HEK293 (cell line): ENCODE data around the gene BMP5.
A peak's percentile ranks its signal among the peaks of the same experiment; 100 is the strongest.

Experiments
- CTCF ChIA-PET: fragments of 350-600 bp; formaldehyde crosslinking; extraction: SDS; loops from one replicate; lab custom pipeline; 2021; ENCODE audit warnings: antibody characterized with exemption; lab: Yijun Ruan, JAX
- POLR2A ChIA-PET: fragments of 300-600 bp; formaldehyde crosslinking; extraction: SDS; loops from one replicate; lab custom pipeline; 2020; ENCODE audit warnings: antibody characterized with exemption, inconsistent platforms; lab: Yijun Ruan, JAX
- H3K27ac ChIP-seq: fragments of 200-500 bp; sonication (Bioruptor generic); 2 replicates; pipeline ENCODE4 v1.5.1; 2014; ENCODE audit warnings: low read depth, low read length, control low read depth, inconsistent platforms; ENCODE audit errors: extremely low read depth
- H3K36me3 ChIP-seq, 2 experiments: fragments of 200-500 bp in 1 of 2; sonication (Bioruptor generic) in 1 of 2; 1 replicate in 1 of 2; 2 replicates in 1 of 2; pipeline ENCODE4 v1.5.1; 2014 to 2017; ENCODE audit warnings: inconsistent platforms in 2 of 2, low read length in 2 of 2; ENCODE audit not compliant: control insufficient read depth in 2 of 2, insufficient read depth in 1 of 2
- H3K4me1 ChIP-seq: fragments of 200-500 bp; sonication (Bioruptor generic); 2 replicates; pipeline ENCODE4 v1.5.1; 2014; ENCODE audit warnings: mild to moderate bottlenecking, low read length, inconsistent platforms; ENCODE audit not compliant: control insufficient read depth, insufficient read depth
- H3K4me3 ChIP-seq: 2 replicates; pipeline ENCODE4 v1.5.1; 2011; ENCODE audit warnings: low read depth, mild to moderate bottlenecking, control low read depth, low read length, moderate library complexity
- H3K9me3 ChIP-seq: fragments of 200-500 bp; sonication (Bioruptor generic); 2 replicates; pipeline ENCODE4 v1.5.1; 2014; ENCODE audit warnings: low read depth, low read length, inconsistent platforms; ENCODE audit not compliant: control insufficient read depth, insufficient read depth
- GLIS1 ChIP-seq: fragments of 450-650 bp; formaldehyde crosslinking; IDR thresholded peaks from 2 replicates; pipeline ENCODE4 v1.5.1; 2016; ENCODE audit warnings: missing biosample characterization, missing genetic modification characterization
- KLF1 ChIP-seq: fragments of 450-650 bp; formaldehyde crosslinking; IDR thresholded peaks from 2 replicates; pipeline ENCODE4 v1.5.1; 2016; ENCODE audit warnings: missing biosample characterization, missing genetic modification characterization
- OSR2 ChIP-seq: fragments of 450-650 bp; formaldehyde crosslinking; IDR thresholded peaks from 2 replicates; pipeline ENCODE4 v1.5.1; 2016; ENCODE audit warnings: missing biosample characterization, missing genetic modification characterization
- ZFHX2 ChIP-seq: fragments of 450-650 bp; formaldehyde crosslinking; conservative IDR thresholded peaks from 2 replicates; pipeline ENCODE4 v1.5.1; 2016; ENCODE audit warnings: missing biosample characterization, missing genetic modification characterization
- ZFP69B ChIP-seq: fragments of 450-650 bp; formaldehyde crosslinking; IDR thresholded peaks from 2 replicates; pipeline ENCODE4 v1.5.1; 2016; ENCODE audit warnings: missing biosample characterization, missing genetic modification characterization
- ZNF324 ChIP-seq: fragments of 450-650 bp; formaldehyde crosslinking; IDR thresholded peaks from 2 replicates; pipeline ENCODE4 v1.5.1; 2016; ENCODE audit warnings: missing biosample characterization, missing genetic modification characterization
- ZNF341 ChIP-seq: fragments of 450-650 bp; formaldehyde crosslinking; IDR thresholded peaks from 2 replicates; pipeline ENCODE4; 2016; ENCODE audit warnings: low read depth, missing biosample characterization, missing genetic modification characterization
- ZNF394 ChIP-seq: fragments of 450-650 bp; formaldehyde crosslinking; IDR thresholded peaks from 2 replicates; pipeline ENCODE4 v1.5.1; 2016; ENCODE audit warnings: missing biosample characterization, missing genetic modification characterization, mild to moderate bottlenecking, moderate library complexity, borderline replicate concordance
- ZNF404 ChIP-seq: fragments of 450-650 bp; formaldehyde crosslinking; IDR thresholded peaks from 2 replicates; pipeline ENCODE4 v1.5.1; 2017; ENCODE audit warnings: missing biosample characterization, missing genetic modification characterization
- ZNF664 ChIP-seq: fragments of 450-650 bp; formaldehyde crosslinking; IDR thresholded peaks from 2 replicates; pipeline ENCODE4 v1.5.1; 2016; ENCODE audit warnings: missing biosample characterization, missing genetic modification characterization
- ZNF670 ChIP-seq: fragments of 450-650 bp; formaldehyde crosslinking; IDR thresholded peaks from 2 replicates; pipeline ENCODE4 v1.5.1; 2016; ENCODE audit warnings: missing biosample characterization, missing genetic modification characterization, low read depth
- ZNF677 ChIP-seq: fragments of 450-650 bp; IDR thresholded peaks from 2 replicates; pipeline ENCODE4 v1.5.0; 2018; ENCODE audit warnings: missing biosample characterization, mild to moderate bottlenecking, missing genetic modification characterization, moderate library complexity
- ZNF707 ChIP-seq: fragments of 450-650 bp; formaldehyde crosslinking; IDR thresholded peaks from 2 replicates; pipeline ENCODE4 v1.5.1; 2016; ENCODE audit warnings: missing biosample characterization, missing genetic modification characterization
- ZNF785 ChIP-seq: fragments of 450-650 bp; formaldehyde crosslinking; IDR thresholded peaks from 2 replicates; pipeline ENCODE4 v1.5.1; 2016; ENCODE audit warnings: missing biosample characterization, missing genetic modification characterization
- ZSCAN30 ChIP-seq: fragments of 450-650 bp; IDR thresholded peaks from 2 replicates; pipeline ENCODE4 v1.5.1; 2018; ENCODE audit warnings: missing biosample characterization, mild to moderate bottlenecking, missing genetic modification characterization, moderate library complexity
- TF ChIP-seq, protein P1 (sequence below): fragments of 450-650 bp; formaldehyde crosslinking; IDR thresholded peaks from 2 replicates; pipeline ENCODE4 v1.5.1; 2017; ENCODE audit warnings: missing biosample characterization, missing genetic modification characterization
- TF ChIP-seq, protein P2 (sequence below): fragments of 450-650 bp; formaldehyde crosslinking; IDR thresholded peaks from 2 replicates; pipeline ENCODE4 v1.5.1; 2017; ENCODE audit warnings: missing biosample characterization, missing genetic modification characterization
- TF ChIP-seq, protein P3 (sequence below): fragments of 450-650 bp; formaldehyde crosslinking; IDR thresholded peaks from 2 replicates; pipeline ENCODE4 v1.5.1; 2017; ENCODE audit warnings: missing biosample characterization, missing genetic modification characterization
- TF ChIP-seq, protein P4 (sequence below): fragments of 450-650 bp; formaldehyde crosslinking; IDR thresholded peaks from 2 replicates; pipeline ENCODE4 v1.5.1; 2016; ENCODE audit warnings: missing biosample characterization, missing genetic modification characterization
- TF ChIP-seq, protein P5 (sequence below): fragments of 450-650 bp; formaldehyde crosslinking; IDR thresholded peaks from 2 replicates; pipeline ENCODE4 v1.5.1; 2017; ENCODE audit warnings: missing biosample characterization, mild to moderate bottlenecking, missing genetic modification characterization, moderate library complexity
- TF ChIP-seq, protein P6 (sequence below): fragments of 450-650 bp; formaldehyde crosslinking; IDR thresholded peaks from 2 replicates; pipeline ENCODE4 v1.5.1; 2017; ENCODE audit warnings: missing biosample characterization, missing genetic modification characterization
- TF ChIP-seq, protein P7 (sequence below): fragments of 450-650 bp; formaldehyde crosslinking; IDR thresholded peaks from 2 replicates; pipeline ENCODE4 v1.5.1; 2016; ENCODE audit warnings: missing biosample characterization, missing genetic modification characterization

The BMP5 gene

DNA sequence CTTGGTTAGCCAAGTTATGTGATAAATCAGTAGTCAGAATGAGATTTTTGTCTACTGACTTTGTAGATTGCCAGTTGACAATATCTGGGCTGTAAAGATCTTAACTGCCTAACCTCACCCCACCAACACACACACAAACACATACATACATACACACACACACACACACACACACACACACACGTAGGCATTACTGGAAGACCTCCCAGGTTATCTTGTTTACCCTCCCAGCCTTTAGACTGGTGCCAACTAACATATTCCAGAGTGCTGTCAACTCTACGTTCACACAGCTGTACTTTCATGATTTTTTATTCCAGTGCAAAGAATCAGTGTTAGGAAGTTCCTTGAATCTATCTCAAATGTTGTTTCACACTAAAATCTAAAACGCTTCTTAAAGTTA lies 38.9 kb downstream of the BMP5 start:
- H3K36me3 ChIP-seq: no peaks in the 10 kb centered on the region
- no peak overlapping the region for H3K4me3 ChIP-seq
- TF ChIP-seq, protein P1, sequence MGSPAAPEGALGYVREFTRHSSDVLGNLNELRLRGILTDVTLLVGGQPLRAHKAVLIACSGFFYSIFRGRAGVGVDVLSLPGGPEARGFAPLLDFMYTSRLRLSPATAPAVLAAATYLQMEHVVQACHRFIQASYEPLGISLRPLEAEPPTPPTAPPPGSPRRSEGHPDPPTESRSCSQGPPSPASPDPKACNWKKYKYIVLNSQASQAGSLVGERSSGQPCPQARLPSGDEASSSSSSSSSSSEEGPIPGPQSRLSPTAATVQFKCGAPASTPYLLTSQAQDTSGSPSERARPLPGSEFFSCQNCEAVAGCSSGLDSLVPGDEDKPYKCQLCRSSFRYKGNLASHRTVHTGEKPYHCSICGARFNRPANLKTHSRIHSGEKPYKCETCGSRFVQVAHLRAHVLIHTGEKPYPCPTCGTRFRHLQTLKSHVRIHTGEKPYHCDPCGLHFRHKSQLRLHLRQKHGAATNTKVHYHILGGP (tag by site-specific recombination): 0 out of 2 replicates have a peak, but pooled peaks have one; percentile 12
- TF ChIP-seq ZNF785 (tag by site-specific recombination) (no peak), ZNF670 (no peak), GLIS1 (tag by site-specific recombination) (peak; percentile 45; the same call in 1 of the 2 replicates), ZNF341 (tag by site-specific recombination) (no peak), ZFHX2 (tag by site-specific recombination) (peak; percentile 51), ZSCAN30 (tag by site-specific recombination) (no peak), KLF1 (tag by site-specific recombination) (no peak)
- TF ChIP-seq, protein P2, sequence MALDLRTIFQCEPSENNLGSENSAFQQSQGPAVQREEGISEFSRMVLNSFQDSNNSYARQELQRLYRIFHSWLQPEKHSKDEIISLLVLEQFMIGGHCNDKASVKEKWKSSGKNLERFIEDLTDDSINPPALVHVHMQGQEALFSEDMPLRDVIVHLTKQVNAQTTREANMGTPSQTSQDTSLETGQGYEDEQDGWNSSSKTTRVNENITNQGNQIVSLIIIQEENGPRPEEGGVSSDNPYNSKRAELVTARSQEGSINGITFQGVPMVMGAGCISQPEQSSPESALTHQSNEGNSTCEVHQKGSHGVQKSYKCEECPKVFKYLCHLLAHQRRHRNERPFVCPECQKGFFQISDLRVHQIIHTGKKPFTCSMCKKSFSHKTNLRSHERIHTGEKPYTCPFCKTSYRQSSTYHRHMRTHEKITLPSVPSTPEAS (tag by site-specific recombination): peak; percentile 87
- TF ChIP-seq, protein P3, sequence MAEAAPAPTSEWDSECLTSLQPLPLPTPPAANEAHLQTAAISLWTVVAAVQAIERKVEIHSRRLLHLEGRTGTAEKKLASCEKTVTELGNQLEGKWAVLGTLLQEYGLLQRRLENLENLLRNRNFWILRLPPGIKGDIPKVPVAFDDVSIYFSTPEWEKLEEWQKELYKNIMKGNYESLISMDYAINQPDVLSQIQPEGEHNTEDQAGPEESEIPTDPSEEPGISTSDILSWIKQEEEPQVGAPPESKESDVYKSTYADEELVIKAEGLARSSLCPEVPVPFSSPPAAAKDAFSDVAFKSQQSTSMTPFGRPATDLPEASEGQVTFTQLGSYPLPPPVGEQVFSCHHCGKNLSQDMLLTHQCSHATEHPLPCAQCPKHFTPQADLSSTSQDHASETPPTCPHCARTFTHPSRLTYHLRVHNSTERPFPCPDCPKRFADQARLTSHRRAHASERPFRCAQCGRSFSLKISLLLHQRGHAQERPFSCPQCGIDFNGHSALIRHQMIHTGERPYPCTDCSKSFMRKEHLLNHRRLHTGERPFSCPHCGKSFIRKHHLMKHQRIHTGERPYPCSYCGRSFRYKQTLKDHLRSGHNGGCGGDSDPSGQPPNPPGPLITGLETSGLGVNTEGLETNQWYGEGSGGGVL (tag by site-specific recombination): peak; percentile 77
- H3K27ac ChIP-seq: no peak overlapping the region
- H3K4me1 ChIP-seq: peaks cover under 1% of the 10 kb centered on the region; the same call in 1 of the 2 replicates
- ChIA-PET POLR2A (no interaction called here), CTCF (interaction anchor here (0.8 kb wide), 1 partner anchor 234 kb away, joined by 3 read pairs; no protein-coding TSS in a partner anchor)
- no peaks in the 10 kb centered on the region for H3K9me3 ChIP-seq

DNA sequence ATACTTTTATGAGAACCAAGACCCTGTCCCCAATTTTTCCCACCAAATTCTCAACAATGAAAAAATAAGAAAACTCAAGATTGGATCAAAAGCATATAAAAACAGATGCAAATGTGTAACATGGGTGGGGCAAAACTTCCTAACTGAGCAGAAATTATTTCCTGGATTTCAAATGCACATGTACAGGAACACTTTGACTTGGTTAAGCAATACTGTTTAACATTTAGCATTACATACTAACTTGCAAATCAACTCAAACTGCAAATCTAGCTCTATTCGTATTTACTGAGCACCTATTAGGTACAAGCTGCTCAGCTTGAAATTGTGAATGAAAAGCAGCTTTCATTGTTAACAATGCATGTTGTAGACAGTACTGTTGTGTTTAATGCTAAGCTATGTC lies 40.2 kb downstream of the BMP5 start:
- ChIA-PET POLR2A (no interaction called here), CTCF (no interaction called here)
- no peaks in the 10 kb centered on the region for H3K4me1 ChIP-seq
- TF ChIP-seq ZNF664 (tag by site-specific recombination) (peak; percentile 59), ZNF404 (no peak)
- H3K36me3 ChIP-seq: no peaks in the 10 kb centered on the region
- no peaks in the 10 kb centered on the region for H3K9me3 ChIP-seq
- no peak overlapping the region for H3K27ac ChIP-seq
- no peak overlapping the region for H3K4me3 ChIP-seq

DNA sequence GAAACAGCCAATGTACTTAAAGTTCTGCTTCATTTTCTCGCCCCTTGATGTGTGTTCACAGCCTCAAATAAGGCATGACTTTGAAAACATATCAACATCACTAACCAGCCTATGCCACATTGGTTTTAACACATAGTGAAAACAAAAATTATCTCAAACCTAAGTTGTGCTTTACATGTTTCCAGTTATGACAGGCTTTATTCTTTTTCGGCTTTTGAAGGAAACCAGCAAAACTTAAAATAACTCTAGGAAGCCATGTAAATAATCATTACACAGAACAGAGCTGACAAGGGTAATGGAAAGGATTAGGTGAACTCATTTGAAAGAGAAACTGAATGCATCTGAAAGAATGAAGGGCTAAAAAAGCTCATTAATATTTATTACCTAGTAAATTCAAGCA lies 42.1 kb downstream of the BMP5 start:
- Histone ChIP-seq H3K27ac (no peak overlapping the region), H3K4me1 (peaks cover 6% of the 10 kb centered on the region; the same call in 1 of the 2 replicates), H3K9me3 (no peaks in the 10 kb centered on the region), H3K4me3 (no peak overlapping the region), H3K36me3 (no peaks in the 10 kb centered on the region)
- ChIA-PET CTCF (no interaction called here), POLR2A (no interaction called here)
- TF ChIP-seq ZNF324 (tag by site-specific recombination) (no peak), ZNF677 (no peak), ZNF707 (tag by site-specific recombination) (no peak), OSR2 (no peak), ZFP69B (tag by site-specific recombination) (no peak), ZNF394 (tag by site-specific recombination) (no peak)
- TF ChIP-seq, protein P4, sequence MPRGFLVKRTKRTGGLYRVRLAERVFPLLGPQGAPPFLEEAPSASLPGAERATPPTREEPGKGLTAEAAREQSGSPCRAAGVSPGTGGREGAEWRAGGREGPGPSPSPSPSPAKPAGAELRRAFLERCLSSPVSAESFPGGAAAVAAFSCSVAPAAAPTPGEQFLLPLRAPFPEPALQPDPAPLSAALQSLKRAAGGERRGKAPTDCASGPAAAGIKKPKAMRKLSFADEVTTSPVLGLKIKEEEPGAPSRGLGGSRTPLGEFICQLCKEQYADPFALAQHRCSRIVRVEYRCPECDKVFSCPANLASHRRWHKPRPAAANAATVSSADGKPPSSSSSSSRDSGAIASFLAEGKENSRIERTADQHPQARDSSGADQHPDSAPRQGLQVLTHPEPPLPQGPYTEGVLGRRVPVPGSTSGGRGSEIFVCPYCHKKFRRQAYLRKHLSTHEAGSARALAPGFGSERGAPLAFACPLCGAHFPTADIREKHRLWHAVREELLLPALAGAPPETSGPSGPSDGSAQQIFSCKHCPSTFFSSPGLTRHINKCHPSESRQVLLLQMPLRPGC: no peak
- TF ChIP-seq, protein P5, sequence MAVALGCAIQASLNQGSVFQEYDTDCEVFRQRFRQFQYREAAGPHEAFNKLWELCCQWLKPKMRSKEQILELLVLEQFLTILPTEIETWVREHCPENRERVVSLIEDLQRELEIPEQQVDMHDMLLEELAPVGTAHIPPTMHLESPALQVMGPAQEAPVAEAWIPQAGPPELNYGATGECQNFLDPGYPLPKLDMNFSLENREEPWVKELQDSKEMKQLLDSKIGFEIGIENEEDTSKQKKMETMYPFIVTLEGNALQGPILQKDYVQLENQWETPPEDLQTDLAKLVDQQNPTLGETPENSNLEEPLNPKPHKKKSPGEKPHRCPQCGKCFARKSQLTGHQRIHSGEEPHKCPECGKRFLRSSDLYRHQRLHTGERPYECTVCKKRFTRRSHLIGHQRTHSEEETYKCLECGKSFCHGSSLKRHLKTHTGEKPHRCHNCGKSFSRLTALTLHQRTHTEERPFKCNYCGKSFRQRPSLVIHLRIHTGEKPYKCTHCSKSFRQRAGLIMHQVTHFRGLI (tag by site-specific recombination): no peak
- TF ChIP-seq, protein P6, sequence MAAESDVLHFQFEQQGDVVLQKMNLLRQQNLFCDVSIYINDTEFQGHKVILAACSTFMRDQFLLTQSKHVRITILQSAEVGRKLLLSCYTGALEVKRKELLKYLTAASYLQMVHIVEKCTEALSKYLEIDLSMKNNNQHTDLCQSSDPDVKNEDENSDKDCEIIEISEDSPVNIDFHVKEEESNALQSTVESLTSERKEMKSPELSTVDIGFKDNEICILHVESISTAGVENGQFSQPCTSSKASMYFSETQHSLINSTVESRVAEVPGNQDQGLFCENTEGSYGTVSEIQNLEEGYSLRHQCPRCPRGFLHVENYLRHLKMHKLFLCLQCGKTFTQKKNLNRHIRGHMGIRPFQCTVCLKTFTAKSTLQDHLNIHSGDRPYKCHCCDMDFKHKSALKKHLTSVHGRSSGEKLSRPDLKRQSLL (tag by site-specific recombination): no peak
- TF ChIP-seq, protein P7, sequence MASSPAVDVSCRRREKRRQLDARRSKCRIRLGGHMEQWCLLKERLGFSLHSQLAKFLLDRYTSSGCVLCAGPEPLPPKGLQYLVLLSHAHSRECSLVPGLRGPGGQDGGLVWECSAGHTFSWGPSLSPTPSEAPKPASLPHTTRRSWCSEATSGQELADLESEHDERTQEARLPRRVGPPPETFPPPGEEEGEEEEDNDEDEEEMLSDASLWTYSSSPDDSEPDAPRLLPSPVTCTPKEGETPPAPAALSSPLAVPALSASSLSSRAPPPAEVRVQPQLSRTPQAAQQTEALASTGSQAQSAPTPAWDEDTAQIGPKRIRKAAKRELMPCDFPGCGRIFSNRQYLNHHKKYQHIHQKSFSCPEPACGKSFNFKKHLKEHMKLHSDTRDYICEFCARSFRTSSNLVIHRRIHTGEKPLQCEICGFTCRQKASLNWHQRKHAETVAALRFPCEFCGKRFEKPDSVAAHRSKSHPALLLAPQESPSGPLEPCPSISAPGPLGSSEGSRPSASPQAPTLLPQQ: no peak
